Gastrocnemius medialis (tissue), 4 donors: ENCODE data around the gene GRIN2A.

Source experiments
- POLR2A ChIP-seq, 2 donors: fragments of 450-650 bp; IDR thresholded peaks; one replicate each; pipeline ENCODE4 v1.6.1; 2017; ENCODE audit warnings: antibody characterized with exemption in 2 of 2, mild to moderate bottlenecking in 2 of 2, moderate library complexity in 2 of 2
- TF ChIP-seq, protein P1 (sequence below), 5 experiments: fragments of 450-650 bp in 3 of 5; fragments of 200-600 bp in 2 of 5; sonication (generic) in 2 of 5; IDR thresholded peaks in 4 of 5; conservative IDR thresholded peaks in 1 of 5; 1 replicate in 4 of 5; 2 replicates in 1 of 5; pipeline ENCODE4 v1.5.1; 2016 to 2019; ENCODE audit warnings: antibody characterized with exemption in 5 of 5, mild to moderate bottlenecking in 3 of 5, moderate library complexity in 3 of 5

DNA sequence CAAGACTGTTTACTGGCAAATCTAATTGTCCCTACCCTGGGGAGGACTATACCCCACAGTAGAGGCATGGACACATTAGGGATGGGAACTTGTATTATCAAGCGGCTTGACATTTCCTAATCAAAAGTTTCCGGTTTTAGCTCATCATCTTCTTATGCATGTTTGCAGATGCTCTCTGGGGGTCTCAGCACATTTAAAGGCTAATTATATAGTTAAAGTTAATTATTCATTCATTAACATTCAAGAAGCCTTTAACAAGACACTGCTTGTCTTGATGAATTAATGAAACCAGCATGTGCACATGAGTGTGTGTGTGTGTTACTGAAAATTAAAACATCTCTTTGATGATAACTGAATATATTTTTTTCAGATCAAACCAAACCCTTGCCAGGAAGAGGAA is 377.1 kb downstream of the GRIN2A start:
- TF ChIP-seq, protein P1, sequence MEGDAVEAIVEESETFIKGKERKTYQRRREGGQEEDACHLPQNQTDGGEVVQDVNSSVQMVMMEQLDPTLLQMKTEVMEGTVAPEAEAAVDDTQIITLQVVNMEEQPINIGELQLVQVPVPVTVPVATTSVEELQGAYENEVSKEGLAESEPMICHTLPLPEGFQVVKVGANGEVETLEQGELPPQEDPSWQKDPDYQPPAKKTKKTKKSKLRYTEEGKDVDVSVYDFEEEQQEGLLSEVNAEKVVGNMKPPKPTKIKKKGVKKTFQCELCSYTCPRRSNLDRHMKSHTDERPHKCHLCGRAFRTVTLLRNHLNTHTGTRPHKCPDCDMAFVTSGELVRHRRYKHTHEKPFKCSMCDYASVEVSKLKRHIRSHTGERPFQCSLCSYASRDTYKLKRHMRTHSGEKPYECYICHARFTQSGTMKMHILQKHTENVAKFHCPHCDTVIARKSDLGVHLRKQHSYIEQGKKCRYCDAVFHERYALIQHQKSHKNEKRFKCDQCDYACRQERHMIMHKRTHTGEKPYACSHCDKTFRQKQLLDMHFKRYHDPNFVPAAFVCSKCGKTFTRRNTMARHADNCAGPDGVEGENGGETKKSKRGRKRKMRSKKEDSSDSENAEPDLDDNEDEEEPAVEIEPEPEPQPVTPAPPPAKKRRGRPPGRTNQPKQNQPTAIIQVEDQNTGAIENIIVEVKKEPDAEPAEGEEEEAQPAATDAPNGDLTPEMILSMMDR (IDR thresholded peaks at IDR 0.05 in 4 of 5, conservative IDR thresholded peaks at IDR 0.05 in 1 of 5) = no peak
- TF ChIP-seq POLR2A (IDR thresholded peaks at IDR 0.05) = no peak
